NCI-H526 treated with DMSO at 0.1 percent for 48 hours (cell line): ENCODE measurements around the gene ATP2B1.

Experiments
- DNase-seq: peaks from one replicate; lab custom pipeline; 2025; lab: John Stamatoyannopoulos, UW

Gene ATP2B1

DNA sequence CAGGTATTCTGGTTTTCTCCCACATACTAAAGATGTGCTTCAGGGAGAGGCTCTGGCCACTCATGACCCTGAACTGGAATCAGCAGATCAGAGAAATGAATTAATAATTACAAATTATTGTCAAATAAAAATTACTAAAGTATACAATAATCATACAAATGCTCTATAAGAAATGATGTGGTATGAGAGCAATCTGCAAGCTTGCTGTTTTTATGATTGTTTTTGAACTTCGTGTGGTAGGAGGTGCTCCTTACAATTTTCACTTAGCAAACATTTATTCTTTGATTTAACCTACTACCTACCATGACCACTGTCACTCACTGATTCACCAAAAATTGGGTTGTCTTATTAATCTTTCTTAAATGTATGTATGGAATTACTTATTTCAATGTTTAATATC lies 16.2 kb downstream of the ATP2B1 start:
- DNase-seq: no peak

GRCh38 chr12:89691659-89692058 lies 17.0 kb downstream of the ATP2B1 start:
- DNase-seq: no peak

GRCh38 chr12:89690925-89691324 lies 17.7 kb downstream of the ATP2B1 start:
- no peak for DNase-seq

DNA sequence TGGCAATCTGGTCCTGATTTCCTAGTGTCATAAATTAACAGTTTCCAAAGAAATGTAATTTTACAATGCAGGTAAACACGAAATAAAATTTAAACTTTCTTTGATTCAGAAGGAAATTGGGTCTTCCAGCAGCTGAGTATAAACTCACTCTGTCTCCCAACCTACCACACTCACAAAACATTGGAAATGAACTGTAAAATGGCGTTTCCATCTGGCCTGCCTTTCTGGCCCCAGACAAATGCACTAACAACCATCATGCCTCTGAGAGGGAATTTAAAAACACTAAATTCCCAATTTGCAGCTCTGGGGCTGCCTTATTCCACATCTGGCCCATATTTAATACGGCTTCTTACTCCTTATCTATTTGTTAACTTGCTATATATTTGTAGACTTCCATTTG lies 19.3 kb downstream of the ATP2B1 start:
- DNase-seq: no peak

- DNase-seq: no peak
Measured at GRCh38 chr12:89686311-89686710, 22.3 kb downstream of the ATP2B1 start.

- no peak for DNase-seq
Measured at GRCh38 chr12:89685363-89685972, 23.2 kb downstream of the ATP2B1 start.

DNA sequence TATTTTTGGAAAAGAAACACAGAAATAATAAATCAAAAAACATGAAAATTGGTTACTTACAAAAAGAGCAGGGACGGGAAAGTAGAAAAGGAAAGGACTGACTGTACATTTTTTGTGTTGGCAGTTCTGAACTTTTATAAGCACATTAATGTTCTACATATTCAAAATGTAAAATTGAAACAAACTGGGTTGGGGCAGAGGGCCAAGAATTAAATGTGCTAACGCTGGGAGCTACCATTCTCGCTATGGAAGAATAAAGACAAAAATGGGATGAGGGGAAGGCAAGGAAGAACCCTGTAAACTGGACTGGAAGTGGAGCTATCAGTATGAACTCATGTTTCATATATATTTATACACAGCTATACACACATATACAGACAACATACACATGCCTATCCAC lies 24.5 kb downstream of the ATP2B1 start:
- DNase-seq: no peak

DNA sequence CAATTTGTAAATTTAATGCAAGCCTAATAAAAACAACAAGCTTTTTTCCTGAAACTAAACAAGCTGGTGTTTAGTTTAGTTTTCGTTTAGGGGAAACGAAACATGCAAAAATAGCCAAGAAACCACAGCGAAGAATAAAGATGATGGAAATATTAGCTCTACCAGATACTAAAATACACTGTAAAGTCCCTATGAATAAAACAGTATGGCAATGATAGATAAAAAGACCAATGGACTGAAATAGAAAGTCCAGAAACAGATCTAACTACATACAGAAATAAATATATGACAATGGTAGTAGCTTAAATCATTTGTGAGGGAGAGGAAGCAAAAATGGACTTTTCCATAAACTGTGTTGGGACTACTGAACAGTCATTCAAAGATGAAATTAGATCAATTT lies 26.4 kb downstream of the ATP2B1 start:
- DNase-seq: no peak

GRCh38 chr12:89680409-89680808 lies 28.2 kb downstream of the ATP2B1 start:
- DNase-seq: no peak

- no peak for DNase-seq
Measured at GRCh38 chr12:89679631-89680030, 29.0 kb downstream of the ATP2B1 start.

GRCh38 chr12:89678225-89678624 lies 30.4 kb downstream of the ATP2B1 start:
- no peak for DNase-seq

DNA sequence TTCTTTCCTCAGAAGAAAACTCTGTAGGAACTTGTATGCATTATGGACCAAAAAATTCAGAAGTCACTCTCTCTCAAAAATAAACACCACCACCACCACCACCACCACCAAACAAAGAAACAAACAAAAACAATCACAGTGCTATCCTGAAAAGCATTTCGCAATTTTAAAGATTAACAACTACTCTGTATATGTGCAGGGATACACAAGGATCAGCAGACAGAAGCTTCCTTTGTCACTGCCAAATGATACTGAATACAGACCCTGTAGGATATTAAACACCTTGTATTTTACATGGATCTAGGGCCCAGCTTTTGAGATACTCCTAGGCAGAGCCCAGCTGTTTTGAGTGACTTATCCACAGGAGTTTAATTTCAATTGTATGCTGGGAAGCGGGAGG lies 31.7 kb downstream of the ATP2B1 start:
- DNase-seq: no peak

- DNase-seq: no peak
Measured at GRCh38 chr12:89674326-89674942, 34.2 kb downstream of the ATP2B1 start.

DNA sequence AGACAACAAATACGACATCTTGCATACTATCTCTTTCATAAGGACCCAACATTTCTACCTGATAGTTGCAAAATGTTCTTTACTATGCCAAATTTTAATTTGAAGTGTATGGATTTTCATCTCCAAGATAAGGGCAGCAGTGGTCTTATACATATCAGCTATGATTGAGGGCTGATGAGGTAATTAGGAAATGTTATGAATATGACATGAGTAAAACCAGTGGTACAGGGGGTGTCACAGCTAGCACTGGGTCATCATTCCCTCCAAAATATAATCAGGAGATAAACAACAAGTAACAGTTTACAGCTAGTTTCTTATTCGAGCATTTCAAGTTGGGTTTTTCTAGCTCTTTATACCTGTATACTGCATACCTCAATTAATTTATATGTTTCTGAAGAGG lies 35.0 kb downstream of the ATP2B1 start:
- no peak for DNase-seq

- DNase-seq: no peak
Measured at GRCh38 chr12:89672589-89672979, 36.1 kb downstream of the ATP2B1 start.

DNA sequence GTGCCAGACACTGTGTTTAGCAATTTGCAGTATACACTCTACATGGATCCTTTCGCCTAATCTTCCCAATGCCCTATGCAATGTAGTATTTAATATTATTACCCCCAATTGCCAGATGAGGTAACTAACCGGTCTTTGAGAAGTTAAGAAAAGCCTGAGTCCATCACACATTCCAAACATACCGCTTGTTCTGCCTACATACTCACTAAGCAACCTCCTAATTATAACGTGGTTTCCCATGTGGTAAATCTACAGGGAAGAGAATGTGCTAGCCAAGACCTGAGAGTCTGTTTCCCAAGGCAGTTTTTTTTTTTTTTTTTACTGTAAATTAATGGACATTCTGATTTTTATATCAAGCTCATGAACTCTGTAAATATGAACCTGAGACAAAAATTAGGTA lies 37.2 kb downstream of the ATP2B1 start:
- no peak for DNase-seq

DNA sequence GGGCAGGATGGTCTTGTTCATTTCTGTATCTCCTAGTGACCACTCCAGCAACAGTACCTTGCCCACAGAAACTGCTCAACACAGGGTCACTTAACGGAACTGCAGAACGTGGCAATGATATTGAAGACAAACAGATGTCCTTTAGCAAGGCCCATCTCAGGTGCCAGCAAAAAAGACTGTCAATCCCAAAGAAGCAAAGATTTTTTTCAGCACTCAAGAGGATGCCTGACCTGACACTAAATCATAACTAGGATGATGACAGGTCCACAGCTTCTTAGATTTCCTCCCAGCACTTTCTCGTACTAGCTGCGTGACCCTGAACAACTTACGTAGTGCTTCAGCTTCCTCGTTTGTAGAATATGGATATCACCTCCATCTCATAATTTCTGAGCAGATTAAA lies 39.4 kb downstream of the ATP2B1 start:
- DNase-seq: no peak

DNA sequence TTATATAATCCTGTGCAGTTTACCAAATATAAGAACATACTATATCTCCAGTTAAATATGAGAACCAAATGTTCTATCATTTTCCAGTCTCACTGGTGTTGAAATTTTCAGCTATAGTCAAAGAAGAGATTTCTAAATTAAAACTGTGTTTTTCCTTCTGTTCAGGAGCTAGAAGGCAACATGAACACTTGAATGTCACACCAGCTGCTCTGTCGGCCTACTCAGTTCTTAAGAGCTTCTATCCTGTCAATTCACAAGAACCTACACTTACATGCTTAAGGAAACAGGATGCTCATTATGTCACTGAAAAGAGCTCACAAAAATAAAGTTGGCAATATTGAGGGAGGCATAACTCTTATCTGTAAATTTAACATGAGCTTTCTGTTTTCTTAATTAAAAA lies 43.1 kb downstream of the ATP2B1 start:
- no peak for DNase-seq

GRCh38 chr12:89664441-89664840 lies 44.2 kb downstream of the ATP2B1 start:
- DNase-seq: no peak

- no peak for DNase-seq
Measured at GRCh38 chr12:89663577-89664357, 44.9 kb downstream of the ATP2B1 start.

GRCh38 chr12:89662623-89663022 lies 46.0 kb downstream of the ATP2B1 start:
- no peak for DNase-seq

DNA sequence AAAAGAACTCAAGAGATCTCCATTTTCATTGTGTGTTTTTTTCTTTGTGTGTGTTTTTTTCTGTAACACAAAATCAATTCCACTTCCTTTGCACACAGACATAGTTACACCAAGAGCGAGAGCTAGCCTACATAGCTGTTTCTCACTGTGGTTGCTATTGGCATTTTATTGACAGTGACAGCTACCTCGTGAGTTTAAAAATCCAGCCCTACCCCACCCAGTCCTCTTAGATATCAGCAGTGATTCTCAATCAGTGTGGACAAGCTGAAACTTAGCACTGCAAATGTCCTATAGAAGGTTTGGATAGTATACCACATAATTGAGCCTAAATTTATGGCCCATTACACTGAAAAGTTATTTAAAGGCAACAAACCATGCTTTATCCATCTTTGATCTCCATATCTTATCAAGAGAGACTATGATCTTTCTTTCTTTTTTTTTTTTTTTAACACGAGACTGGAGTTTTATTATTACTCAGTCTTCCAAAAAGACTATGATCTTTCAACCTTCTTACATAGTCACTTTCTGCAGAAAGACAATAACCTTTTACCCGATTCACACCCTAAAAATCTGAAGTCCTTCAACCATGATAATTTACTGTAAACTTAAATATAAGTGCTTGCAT lies 46.8 kb downstream of the ATP2B1 start:
- DNase-seq: no peak

DNA sequence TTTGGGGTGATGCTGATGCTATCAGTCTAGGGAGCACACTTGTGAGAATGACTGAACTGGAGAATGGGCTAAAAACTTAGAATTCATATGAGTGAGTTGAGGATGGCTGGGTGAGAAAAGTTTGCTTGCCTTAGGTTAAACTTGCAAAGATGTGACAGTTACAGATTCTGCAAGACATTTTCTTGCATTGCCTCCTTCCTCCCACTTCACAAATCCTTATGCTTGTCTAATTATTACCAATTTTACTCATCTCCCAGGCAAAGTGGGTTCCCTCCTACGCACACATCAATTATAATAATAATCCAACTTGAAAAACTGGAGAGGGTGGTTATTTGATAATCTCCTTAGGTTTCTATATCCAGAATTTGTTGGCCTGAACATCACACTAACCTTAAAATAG lies 50.9 kb downstream of the ATP2B1 start:
- no peak for DNase-seq
